NOMO-1 treated with dmso at 0.1 percent for 144 hours (cell line): ENCODE results near the gene WDR86.

ENCODE experiments used
- DNase-seq: peaks from one replicate; lab custom pipeline; 2025; ENCODE audit not compliant: unreplicated experiment; lab: John Stamatoyannopoulos, UW

Gene WDR86

DNA sequence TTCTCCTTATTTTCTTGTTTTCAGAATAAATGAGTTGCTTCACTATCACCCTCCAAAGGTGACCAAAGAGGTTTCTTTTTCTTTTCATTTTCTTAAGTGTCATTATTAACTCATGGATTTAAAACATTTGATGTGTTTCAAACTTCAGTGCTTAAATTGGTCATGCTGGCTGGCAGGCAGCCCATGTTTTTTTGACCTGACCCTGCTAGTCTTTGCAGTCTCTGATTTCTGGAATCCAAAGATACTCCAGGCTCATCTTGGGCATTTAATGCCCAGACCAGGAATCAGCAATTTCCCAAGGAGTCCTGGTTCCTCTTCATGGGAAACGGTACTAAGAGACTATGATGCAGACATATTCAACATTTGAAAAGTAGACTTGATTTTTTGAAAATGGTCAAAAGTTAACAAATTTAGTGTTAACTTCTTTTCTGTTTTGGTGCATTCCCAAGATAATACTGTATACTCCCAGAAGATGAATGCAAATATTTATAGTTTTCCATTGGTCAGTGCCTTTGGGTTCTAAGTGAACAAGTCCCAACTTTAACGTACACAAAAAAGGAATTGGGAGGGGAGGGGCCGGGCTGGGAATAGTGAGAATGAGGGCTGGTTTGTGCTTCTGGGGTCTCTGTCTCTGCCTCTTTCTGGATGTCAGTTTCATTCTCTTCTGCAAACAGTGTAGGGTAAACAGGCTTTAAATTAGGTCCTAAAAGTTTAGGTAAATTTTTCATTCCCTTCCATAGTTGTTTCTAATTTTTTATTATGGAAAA, 48.5 kb downstream of the WDR86 start:
- DNase-seq = no peak

DNA sequence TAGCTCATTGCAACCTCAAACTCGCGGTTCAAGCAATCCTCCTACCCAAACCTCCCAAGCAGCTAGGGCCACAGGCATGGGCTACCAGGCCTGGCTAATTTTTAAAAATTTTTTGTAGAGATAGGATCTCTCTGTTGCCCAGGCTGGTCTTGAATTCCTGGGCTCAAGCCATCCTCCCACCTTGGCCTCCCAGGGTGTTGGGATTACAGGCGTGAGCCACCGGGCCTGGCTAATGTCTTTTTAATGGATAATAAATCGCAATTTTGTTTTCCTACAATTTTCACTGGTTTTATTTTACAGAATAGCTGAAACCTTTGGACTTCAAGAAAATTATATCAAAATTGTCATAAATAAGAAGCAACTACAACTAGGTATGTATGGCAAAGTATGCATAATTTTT, 57.3 kb downstream of the WDR86 start:
- DNase-seq = no peak

DNA sequence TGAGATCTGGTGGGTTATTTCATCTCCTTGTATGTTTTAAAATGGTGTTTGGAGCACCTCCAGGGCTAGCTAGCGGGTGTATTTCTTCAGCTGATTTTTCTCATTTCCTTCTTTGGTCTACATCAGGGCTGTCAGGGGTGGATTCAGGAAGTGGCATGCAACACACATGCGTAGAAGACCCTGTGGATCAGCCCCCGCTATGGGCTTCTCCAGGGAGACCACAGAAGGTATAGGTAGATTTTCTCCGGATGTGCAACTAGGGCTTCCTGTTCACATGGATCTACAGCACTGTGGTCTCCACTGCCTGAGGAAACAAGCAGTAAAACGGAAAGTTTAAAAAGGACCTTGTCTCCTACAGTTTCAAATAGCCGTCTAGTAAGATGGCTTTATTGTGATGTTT, 57.9 kb downstream of the WDR86 start:
- DNase-seq = no peak

DNA sequence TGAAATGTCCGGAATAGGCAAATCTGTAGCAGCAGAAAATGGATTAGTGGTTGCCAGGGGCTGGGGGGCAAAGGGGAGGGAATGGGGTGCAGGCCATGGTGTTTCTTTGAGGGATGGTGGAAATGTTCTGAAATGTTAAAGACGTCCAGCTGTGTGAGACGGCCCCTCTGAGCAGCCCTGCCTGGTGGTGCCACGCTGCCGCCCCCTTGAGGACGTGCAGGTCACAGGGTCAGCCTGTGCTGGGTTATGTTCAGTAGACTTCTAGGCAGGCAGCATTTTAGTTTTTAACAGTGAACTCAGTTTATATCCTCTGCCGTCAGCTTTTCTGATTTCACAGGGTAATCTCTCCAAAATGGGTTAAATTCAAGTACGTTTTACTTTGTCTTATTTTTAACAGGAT, 58.8 kb downstream of the WDR86 start:
- DNase-seq = no peak

DNA sequence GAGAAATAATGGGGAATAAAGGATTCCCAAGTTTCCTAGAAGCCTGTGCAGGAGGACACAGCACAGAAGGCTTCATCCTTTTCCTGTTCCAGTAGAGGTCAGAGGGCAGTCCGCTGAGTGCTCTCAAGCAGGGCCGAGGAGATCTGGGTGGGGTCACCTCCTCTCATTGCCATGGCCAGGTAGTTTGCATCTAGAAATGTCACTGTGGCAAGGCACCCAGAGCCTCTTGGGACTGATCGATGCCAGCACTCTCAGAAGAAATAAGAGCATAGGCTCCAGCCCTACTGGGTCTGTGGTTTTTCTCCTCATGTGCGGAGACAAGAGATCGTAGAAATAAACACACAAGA, 60.4 kb downstream of the WDR86 start:
- DNase-seq = no peak

DNA sequence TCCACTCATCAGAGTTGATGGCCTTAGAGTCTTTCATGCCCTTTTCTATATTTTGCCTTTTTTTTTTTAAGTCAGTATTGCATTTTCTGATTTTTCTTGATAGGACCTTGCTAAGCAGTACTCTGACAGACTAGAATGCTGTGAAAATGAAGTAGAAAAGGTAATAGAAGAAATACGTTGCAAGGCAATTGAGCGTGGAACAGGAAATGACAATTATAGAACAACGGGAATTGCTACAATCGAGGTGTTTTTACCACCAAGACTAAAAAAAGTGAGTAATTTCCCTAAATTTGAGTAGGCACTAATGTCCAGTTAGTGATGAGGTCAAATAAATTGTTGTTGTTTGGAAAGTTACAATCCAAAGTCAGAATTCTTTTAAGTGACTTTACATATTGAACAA, 60.9 kb downstream of the WDR86 start:
- no peak for DNase-seq

DNA sequence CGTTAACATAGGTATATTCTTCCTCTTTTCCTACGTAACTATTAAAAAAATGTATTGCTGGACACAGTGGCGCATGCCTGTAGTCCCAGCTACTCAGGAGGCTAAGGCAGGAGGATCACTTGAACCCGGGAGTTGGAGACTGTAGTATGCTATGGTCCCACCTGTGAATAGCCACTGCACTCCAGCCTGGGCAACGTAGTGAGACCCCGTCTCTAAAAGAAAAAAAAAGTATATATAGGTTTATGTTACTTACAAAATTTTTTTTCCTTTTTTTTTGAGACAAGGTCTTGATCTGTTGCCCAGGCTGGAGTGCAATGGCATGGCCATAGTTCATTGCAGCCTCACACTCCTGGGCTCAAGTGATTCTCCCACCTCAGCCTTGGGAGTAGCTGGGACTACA, 62.6 kb downstream of the WDR86 start:
- DNase-seq = no peak

DNA sequence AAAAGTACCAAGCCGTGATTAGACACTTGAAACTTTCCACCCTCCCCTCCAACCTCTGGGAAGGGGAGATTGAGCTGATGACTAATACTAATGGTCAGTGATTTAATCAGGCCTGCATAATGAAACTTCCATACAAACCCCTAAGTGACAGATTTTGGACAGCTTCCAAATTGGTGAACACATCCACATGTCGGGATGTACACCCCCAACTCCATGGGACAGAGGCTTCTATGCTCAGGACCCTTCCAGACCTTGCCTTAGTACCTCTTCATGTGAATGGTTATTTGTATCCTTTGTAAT, 63.4 kb downstream of the WDR86 start:
- no peak for DNase-seq

DNA sequence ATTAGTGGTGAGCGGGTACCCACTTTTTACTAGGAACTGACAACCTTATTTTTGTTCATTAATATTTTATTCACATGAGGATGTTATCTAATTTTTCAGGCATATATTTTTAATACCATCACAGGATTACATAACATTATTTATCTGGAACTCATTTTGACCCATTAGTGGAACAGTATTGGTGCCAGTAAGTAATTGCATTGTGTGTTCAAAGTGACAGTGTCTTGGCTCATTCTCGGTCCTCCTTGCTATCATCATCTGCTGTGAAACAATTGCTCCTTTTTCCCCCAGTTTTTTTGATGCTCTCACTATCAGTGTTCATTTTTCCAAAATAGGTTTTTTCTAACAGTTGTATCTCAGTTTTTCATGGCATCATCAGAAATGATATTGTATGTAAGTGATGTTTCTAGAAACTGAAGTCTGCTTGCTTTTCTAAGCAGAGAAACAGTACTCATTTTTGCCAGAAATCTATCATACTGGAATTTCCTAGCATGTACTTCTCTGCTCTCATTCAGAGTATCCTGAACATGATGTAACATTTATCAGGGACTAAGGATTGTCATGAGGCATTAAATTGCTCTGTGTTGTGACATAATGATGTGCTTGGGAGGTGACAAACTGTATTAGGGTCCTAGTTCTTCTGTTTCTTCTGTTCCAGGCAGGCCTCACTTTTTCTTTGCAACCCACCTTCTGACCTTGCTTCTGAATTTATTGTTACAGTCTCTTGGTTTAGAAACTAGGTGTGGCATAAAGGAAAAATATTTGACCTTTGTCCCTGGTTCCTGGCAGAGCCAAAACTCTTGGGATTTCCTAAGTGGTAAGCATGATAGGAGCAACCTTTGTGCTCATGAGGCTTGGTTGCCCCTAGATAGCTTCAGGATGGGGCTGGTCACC, 64.0 kb downstream of the WDR86 start:
- no peak for DNase-seq

DNA sequence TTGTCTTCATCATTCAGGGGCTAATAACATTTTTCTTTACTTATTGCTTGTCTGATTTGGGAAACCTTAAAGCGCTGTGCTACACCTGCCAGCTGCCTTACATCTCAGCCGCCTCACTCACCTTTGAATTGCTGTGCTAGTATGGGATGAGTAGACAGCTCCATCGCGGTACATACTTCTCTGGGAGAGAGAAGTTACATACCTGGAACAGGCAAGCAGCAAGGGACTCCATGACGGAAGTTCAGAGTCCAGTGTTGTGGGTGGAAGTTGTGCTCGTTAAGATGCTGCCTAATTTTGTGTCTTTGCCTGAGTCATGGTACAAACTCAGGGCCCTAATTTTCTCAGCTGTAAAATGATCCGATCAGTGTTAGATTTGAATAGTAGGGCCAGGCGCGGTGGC, 66.3 kb downstream of the WDR86 start:
- DNase-seq = no peak

DNA sequence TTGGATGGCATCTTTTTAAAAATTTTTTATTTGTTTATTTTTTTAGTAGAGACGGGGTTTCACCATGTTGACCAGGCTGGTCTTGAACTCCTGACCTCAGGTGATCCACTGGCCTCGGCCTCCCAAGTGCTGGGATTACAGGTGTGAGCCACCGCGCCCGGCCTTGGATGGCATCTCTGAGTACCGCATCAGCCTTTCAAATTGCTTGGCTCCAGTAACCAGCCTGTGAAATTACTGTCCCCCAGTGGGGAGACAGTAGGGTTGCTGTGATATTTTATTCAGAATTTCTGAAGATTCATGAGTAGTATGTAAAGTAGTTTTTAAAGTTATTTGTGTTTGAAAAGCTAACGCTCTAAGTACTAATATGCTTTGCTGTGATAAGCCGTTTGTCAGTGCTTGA, 67.0 kb downstream of the WDR86 start:
- DNase-seq = no peak

DNA sequence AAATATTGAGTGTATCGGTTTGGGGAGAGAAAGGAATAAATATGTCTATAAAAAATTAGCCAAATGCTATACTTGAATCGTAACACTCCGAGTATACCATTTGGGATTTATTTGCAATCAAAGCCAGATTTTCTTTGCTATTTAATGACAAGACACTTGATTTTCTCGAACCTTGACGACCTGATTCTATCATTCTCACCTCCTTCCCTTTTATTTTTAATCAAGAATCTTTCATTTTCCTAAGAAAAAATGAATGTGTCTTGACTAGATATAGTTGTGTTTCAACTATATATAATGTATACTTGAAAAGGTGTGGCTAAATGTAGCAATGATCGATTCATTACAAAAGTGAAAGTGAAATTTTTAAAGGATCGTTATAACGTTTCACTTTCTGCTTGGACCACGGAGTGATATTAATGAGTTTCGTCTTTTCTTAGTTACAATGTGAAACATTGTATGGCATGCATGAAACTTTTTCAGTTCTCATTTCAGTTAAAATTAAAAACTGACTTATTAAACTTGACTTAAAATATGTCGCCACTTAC, 67.7 kb downstream of the WDR86 start:
- no peak for DNase-seq

DNA sequence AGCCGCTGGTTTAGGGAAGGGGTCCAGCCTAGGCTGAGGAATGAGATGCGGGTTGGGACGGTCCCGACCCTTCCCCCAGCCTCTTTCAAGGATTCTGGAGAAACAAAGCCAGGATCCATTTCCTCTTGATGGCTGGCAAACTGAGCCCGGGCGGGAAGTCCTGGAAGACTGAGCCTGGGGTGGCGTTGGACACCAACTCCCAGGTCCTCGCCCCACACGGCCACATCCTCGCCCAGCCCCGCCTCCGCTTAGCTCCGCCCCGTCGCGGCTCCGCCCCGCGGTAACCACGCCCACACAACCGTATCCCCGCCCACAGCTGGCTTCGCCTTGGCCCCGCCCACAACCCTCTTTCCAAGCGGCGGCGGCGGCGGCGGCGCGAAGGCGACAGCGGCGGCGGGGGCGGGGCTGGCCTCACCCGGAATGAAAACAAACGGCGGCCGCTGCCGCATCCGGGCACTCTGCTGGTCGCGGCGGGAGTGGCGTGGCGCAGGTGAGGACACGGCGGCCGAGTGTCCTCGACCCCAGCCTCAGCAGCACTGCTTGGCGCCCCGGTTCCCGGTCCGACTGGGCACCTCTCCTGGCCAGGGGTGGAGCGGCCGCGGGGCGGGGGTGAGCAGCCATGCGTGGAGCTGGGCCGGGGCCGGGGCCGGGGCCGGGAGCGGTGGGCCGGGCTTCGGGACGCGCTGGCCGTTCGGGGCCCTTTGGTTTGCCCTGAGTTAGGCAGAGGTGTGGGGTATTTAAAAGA, 68.3 kb downstream of the WDR86 start, which contains the start of gene NUB1:
Gene NUB1, plus strand, starts transcription at position 456 of the 745 bp plus-strand sequence. CDS start 3,538 bp downstream, outside the sequence.
- DNase-seq = peak; percentile 35

DNA sequence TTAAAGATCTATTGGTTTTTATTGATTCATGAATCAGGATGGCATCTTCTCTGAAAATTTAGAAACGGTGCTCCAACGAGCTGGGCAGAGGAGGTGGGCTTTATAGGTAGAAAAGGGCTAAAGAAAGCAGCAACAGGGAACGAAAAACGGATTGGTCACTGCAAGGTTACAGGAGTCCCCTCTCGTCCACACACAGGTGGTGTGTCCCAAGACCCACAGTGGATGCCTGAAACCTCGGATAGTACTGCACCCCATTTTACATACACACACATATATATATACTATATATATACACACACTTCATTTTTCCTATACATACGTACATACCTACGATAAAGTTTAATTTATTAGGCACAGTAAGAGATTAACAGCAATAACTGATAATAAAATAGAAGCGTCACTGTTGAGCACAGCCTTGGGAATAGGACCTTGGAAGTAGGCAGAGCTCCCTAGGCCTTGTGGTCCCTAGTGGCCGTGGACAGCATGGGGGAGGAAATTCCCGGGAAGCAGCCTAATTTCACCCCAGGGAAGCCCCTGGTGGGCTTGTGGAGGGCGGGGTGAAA, 69.0 kb downstream of the WDR86 start:
- DNase-seq = no peak

DNA sequence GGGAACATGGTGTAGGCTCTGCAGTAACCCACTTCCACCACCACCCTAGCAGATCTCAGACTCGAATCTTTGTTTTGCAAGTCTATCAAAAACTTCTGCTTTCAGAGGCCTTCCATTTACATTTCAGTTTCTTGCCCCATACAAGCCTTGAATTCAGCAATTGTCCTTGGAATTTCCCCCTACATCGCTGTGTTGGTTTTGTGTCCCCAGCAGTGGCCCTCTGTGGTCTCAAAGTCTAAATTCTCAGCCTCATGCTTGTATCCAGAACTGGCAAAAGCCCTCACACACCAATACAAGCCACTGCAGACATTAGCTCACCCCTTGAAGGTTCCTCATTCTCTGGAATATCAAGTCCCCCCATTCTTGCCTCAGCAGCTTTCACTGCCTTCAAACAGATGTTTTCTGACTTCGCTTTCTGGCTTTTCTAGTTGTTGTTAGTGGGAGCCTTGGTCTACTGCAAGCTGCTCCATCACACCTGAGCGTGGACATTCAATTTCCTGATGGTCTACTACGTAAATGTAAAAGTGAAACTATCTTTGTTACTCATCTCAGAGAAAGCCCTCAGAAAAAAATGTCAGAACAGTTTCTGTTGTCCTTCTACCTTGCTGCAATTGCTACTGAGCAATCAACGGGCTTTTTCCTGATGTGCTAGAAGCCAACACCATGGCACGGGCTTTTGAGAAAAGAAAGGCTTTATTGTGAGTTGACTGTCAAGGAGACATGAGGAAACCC, 70.0 kb downstream of the WDR86 start:
- peak; percentile 22 for DNase-seq

DNA sequence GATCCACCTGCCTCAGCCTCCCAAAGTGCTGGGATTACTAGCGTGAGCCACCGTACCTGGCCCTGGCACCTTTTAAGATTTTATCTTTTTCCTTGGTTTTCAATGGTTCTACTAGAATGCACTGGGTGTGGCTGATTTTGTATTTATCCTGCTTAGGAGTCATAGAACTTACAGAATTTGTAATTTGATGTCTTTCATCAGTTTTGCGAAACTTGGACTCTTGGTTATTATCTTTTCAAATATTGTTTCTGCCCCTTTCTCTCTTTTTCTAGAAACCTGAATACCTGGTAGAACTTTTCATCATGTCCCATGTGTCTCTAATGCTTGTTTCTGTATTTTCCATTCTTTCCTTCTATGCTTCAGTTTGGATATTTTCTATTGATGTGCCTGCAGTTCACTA, 71.0 kb downstream of the WDR86 start:
- no peak for DNase-seq

DNA sequence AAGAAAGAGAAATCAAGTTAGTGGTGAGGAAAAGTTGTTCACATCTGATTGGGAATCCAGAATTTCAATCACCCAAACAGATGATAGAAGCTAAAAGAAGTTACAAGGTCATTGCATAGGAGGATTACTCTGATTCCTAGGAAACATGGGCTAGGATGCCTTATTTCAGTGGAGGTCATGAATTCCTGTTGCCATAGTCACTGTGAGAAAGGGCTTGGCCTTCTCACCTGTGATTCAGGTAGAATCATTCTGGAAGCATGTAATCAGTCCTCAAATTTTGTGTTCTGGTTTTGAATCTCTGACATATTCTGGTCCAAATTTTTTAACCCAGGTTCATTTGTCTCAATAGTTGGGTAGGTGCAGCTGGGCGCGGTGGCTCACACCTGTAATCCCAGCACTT, 72.5 kb downstream of the WDR86 start:
- DNase-seq = no peak

DNA sequence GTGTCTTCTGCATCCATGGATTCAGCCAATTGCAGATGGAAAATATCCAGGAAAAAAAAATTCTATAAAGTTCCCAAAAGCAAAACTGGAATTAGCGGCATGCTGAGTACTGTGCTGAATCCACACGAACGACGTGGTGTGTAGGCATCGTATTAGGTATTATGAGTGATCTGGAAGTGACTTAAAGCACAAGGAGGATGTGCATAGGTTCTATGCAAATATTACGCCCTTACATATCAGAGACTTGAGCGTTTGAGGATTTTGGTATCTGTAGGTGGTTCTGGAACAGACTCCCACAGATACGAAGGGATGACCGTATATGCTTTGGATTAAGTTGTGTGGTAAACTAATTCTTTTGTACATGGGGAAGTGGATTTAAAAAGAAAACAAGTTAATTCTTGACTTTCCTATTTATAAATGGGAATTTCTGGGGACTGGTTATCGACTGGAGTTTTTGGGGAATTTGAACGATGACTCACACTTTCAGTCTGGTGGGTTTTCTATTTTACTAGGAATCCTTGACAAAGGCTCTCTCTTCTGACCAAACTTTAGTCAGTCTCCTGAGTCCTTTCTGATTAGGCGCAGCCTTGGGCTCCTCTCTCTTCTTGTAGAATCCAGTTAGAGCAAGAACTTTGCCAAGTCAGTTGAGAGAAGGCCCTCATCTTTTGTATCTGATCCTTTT, 73.7 kb downstream of the WDR86 start:
- DNase-seq = no peak

DNA sequence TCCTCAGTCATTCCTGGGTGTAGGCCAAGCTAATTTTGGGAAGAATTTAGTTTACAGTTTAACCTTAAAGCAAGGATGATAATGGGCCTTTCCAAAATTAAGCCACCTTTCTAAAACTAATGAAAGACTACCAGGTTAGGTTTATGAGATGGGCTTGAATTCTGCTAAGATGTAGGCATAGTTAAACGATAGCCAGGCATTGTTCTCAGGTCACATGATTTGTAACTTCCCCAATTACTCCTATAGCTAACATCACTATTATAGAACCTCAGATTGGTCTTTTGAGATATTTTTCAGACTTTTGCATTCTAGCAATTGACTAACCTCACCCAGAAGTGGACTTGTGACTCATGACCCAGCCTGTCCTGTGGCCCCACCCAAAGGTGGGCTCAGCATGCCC, 75.2 kb downstream of the WDR86 start:
- no peak for DNase-seq
